HG03139 (cell line): ENCODE measurements around the gene TNFAIP2.

Experiments
- ATAC-seq: cut with Tn5 transposase; IDR thresholded peaks from one replicate; pipeline ENCODE4 v1.9.1; 2021; ENCODE audit not compliant: unreplicated experiment

The TNFAIP2 gene

DNA sequence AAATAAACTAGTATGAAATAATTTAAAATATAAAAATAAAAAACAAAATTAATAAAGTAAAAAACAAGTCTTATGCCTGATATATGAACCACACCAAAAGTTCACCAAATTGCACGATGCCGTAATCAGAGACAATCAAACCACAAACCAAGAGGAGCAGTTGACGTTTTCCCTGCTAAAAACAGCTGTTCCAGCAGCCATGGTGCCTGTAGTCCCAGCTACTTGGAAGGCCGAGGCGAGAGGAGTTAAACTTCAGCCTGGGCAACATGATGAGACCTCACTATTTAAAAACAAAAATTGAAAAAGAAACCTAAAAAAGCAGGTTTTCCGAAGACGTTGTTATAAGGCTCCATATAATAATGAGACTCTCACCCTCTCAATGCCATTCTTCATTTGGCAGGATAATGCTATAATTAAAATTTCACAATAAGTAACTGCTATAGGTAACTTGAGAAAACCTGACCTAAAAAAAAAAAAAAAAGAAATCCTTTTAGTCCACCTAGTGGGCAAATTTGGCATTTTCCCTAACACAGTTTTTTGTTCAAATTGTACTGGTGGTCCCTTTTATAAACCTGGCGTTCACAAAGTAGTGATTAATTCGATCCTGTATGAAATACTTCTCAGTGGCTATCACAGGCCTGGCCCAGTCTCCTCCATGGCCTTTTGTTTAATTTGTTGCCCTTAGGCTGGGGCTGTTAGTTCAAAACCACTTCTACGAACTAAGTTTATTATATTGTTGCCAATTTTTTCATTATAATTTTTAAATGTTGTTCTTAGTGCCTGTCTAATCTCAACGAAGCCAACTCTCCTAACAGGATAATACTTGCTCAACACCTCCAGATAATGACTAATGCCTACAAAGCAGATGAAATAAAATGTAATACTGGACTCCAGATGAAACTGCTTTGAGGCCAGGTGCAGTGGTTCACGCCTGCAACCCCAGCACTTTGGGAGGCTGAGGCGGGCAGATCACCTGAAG lies 62.1 kb downstream of the TNFAIP2 start:
- no peak for ATAC-seq

- no peak for ATAC-seq
Observed at GRCh38 chr14:103186241-103186822, 63.1 kb downstream of the TNFAIP2 start.
